Breast epithelium (tissue), 3 donors: ENCODE measurements around the gene FAM236C.
"Not testable (repeated sequence)": the region's sequence is repeated elsewhere in the genome, so short reads cannot be mapped to it uniquely, and the experiment has no call there.

ENCODE experiments used
- CTCF ChIP-seq, 3 donors: fragments of 450-650 bp; IDR thresholded peaks; one replicate each; pipeline ENCODE4 v1.5.1; 2016 to 2017; ENCODE audit warnings: antibody characterized with exemption in 3 of 3, mild to moderate bottlenecking in 3 of 3, moderate library complexity in 3 of 3
- POLR2A ChIP-seq: fragments of 450-650 bp; IDR thresholded peaks from one replicate; pipeline ENCODE4 v1.6.1; 2016; ENCODE audit warnings: antibody characterized with exemption, mild to moderate bottlenecking, moderate library complexity
- POLR2AphosphoS5 ChIP-seq, 3 donors: sonication (generic); formaldehyde crosslinking; IDR thresholded peaks; one replicate each; pipeline ENCODE4 v1.6.1; 2017; ENCODE audit warnings: antibody characterized with exemption in 3 of 3

DNA sequence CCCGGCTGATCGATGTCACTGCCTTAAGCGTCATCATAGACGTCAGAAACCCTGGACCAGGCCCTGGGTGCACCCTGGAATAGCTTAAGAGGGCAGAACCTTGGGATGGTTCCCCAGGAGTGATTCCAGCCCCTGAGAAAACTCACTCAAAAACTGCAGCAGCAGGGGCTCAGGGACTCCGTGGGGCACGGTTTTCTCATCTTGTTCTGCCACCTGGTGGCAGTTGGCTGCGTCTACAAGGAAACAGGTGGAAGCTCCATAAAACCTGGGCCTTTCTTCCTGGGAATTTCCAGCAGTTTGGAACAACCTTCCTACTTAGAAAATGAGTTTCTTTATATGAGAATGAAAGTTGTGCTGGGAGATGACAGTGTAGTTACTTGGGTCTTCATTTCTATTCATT is 24.0 kb downstream of the FAM236C start:
- not testable (repeated sequence) for TF ChIP-seq CTCF (IDR thresholded peaks at IDR 0.05); POLR2A; POLR2AphosphoS5 (IDR thresholded peaks at IDR 0.05)
